ENCODE measurements around the gene ACTRT3.

GRCh38 chr3:169744366-169745054, 24.9 kb downstream of the ACTRT3 start:
- TF ChIP-seq CTCF (IDR thresholded peaks at IDR 0.05) = peak in 1 of 3 donors; percentile 32
- TF ChIP-seq POLR2AphosphoS5 (IDR thresholded peaks at IDR 0.05) = no peak
